HG02759 (cell line): ENCODE results near the gene LOXL1.
A peak's percentile ranks its signal among the peaks of the same experiment; 100 is the strongest.

ENCODE experiments used
- ATAC-seq: cut with Tn5 transposase; IDR thresholded peaks from one replicate; pipeline ENCODE4 v1.9.1; 2021; ENCODE audit warnings: mild to moderate bottlenecking, moderate library complexity; ENCODE audit not compliant: unreplicated experiment

The LOXL1 gene

DNA sequence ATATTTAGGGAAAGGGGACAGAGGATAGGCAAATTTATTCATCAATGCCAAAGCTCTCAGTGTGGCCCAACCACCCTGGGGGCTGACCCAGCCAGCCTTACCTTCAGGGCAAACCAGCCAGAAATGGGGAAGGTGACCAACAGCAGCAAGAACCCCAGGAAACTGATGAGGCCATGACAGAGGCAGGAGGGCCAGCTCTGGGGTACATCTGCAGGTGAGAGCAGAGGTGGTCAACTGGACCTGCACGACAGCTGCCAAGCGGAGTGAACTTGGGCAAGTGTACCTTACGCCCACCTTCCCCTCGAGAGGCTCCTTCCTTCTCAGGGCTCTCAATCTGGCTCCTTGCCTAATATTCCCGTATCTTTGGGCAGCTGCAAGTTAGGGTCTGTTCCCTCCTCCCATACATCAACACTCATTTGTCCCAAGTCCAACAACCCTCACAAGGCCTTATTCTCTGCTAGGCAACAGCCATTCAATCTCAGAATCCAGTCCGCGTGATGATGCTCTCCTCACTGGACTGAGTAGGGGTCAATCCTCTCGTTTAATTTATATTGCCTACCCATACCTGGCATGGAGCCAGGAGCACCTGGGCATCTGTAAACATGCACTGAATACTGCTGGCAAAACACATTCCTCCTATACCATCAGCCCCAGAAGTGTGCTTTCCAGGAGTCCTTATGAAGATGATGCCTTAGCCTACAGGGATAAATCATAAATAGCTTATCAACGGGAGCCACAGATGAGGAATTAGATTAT is 64.2 kb downstream of the LOXL1 start:
- ATAC-seq: no peak

- no peak for ATAC-seq
Observed at GRCh38 chr15:73991260-73991659, 65.0 kb downstream of the LOXL1 start.

DNA sequence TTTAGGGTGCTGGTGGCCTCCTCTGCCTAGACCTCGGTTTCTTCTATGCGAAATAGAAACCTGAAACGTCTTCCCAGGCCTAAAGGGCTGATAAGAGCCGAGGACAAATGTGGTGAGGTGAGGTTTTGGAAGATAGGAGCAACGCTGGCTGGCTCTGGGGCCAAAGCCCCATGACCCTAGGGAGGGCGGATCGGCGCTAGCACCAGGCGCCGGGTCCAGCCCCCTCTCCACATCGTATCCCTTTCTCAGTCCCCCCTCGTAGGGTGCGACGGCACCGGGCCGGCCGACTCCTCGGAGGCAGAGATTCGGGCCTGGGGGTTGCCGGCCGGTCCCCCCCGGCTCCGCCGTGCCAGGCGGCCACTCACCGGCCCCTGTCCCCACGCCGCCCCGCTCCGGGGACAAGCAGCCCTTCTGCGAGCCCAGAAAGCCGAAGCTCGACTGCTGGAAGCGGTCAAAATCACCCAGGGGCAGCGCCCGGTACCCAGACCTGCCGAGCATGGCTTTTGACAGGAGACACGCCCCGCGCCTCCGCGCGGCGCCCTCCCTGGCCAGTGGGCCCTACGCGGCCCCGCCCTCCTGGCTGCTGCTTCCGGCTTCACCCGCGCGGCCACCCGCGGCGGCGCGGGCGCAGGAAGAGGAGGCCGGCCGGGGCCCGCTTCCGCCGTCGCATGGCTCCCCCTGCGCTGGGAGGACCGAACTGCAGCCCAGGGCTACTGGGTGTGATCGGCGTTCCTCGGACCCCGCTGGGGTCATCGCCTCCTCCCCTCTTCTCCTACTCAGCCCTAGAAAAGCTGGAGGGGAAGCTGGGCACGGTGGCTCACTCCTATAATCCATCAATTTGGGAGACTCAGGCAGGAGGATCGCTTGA is 65.7 kb downstream of the LOXL1 start, which contains the start of gene STOML1:
TSS of gene STOML1 (minus strand) at position 570 of the 868 bp plus-strand sequence. CDS start at position 498, 72 bp downstream.
- peak; percentile 77 for ATAC-seq

- no peak for ATAC-seq
Observed at GRCh38 chr15:73992594-73992898, 66.3 kb downstream of the LOXL1 start.

GRCh38 chr15:73993211-73993994 is 67.1 kb downstream of the LOXL1 start:
- ATAC-seq: no peak

DNA sequence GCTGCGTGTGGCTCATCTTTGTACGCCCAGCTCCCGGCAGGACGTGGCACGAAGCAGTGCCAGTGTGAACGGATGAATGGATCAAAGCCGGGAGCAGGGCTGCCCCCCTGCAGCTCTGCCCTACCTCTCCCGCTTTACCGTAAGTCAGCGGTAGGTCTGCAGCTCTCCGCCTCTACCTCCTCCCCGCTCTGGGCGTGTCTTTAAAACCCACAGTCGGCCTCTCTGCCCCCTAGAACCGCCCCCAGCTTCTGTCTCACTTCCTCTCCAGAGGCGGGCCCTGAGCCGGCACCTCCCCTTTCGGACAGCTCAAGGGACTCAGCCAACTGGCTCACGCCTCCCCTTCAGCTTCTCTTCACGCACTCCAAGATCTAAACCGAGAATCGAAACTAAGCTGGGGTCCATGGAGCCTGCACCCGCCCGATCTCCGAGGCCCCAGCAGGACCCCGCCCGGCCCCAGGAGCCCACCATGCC is 68.2 kb downstream of the LOXL1 start, which contains the start of gene PML:
TSS of gene PML (plus strand) at position 304 of the 471 bp plus-strand sequence. CDS start at position 401, 97 bp downstream.
- ATAC-seq: peak; percentile 72

DNA sequence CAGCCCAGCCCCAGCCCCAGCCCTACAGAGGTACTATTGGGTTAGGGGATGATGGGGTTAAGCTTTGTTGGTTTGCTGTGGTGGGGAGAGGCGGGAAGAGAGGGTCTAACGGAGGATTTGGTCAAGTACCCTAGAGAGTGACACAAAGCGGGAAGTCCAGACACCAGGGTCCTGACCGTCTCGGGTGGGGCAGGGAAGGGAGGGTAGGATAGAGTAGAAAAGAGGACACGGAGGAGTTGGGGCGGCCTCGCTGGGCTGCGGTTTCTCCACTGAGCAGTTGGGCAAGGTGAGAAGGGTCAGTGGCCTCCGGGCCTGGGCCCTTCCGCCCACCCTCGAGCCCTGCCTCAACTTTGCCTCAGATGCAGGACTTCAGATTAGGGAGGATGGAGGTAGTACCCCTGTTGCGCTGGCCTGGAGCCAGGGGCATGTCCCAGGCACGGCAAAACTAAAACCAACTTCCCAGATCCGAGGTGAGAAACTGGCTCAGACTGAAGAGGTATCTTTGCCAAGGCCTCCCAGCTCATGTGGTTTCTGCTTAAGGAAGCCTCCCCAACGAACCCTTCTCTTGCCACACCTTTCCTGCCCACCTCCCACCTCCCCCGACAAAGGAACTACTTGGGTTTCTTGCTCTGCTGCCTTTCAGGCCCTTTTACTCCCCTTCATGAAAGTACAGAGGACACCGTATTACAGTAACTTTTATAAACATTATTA is 68.8 kb downstream of the LOXL1 start:
- no peak for ATAC-seq

- no peak for ATAC-seq
Observed at GRCh38 chr15:73996267-73996666, 70.0 kb downstream of the LOXL1 start.

GRCh38 chr15:73996939-73997338 is 70.7 kb downstream of the LOXL1 start:
- ATAC-seq: no peak

DNA sequence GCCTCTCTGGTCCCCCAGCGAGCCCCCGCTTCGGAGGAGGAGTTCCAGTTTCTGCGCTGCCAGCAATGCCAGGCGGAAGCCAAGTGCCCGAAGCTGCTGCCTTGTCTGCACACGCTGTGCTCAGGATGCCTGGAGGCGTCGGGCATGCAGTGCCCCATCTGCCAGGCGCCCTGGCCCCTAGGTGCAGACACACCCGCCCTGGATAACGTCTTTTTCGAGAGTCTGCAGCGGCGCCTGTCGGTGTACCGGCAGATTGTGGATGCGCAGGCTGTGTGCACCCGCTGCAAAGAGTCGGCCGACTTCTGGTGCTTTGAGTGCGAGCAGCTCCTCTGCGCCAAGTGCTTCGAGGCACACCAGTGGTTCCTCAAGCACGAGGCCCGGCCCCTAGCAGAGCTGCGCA is 71.7 kb downstream of the LOXL1 start:
- ATAC-seq: no peak
